Activated gamma-delta T cell treated with anti-CD3 and anti-CD28 coated beads, Interleukin-2, amount 50 U/mL, for 16 hours (primary cell): ENCODE data around the gene TMEM131L.
"Not testable (repeated sequence)": the region's sequence is repeated elsewhere in the genome, so short reads cannot be mapped to it uniquely, and the experiment has no call there.

Experiments
- DNase-seq: peaks from one replicate; pipeline ENCODE4 v3.0.0-alpha.2; 2020; ENCODE audit warnings: low read depth

Gene TMEM131L

DNA sequence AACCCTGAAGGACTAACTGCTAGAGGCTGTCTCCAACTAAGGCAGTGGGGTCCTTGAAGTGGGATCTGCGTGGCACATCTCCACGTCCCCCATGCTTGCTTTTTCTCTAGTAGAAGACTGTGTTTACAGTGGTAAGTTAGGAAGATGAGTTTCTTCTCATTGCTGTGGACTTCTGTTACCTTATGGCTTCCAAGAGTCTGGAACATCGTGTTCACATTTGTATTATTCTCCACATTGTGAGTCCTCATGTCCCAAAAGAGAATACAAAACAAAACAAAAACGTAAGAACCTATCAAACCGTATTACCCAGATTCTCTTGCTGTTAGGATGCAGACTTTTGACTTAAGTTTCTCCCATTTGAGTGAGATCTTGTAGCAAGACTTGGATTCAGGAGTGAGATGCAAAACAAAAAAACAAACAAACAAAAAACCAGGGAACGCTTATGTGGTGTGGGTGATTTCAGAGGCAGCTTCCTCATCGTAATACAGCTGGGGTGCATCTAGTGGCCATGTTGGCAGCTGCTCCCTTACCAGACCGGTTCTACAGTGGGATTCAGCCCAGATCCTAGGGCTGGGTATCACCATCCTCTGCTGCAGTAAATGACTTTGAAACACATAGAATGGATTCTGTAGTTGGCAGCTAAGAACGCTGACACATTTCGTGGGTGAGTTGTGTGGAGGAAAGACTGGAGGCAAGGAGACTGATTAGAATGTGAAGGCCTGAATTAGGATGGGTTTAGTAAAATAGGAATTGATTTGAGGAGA, 41.3 kb downstream of the TMEM131L start:
- no peak for DNase-seq

DNA sequence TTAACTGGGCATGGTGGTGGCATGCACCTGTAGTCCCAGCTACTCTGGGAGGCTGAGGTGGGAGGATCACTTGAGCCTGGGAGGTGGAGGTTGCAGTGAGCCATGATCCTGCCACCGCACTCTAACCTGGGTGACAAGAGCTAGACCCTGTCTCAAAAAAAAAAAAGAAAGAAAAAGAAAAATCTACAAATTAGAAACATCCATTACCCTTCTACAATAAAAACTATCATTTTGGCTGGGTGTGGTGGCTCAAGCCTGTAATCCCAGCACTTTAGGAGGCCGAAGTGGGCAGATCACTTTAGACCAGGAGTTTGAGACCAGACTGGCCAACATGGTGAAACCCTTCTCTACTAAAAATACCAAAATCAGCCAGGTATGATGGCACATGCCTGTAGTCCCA, 43.1 kb downstream of the TMEM131L start:
- DNase-seq, result not testable (repeated sequence)

DNA sequence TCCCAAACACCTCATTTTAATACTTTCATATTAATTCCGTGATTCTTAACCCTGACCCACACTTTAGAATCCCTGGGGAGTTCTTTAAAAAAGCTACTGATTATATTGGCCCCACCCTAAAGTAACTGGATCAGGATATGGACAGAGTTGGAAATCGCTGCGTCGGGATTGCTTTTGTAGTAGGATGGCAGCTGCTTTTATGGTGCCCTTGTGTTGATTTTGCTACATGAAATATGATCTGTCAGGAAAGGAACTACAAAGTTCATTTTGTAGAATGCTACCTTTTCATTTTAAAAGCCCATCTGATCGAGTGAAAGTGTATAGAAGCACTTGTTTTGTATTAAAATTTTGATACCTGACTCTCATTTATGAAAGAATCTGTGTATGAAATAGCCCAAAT, 43.6 kb downstream of the TMEM131L start:
- no peak for DNase-seq

DNA sequence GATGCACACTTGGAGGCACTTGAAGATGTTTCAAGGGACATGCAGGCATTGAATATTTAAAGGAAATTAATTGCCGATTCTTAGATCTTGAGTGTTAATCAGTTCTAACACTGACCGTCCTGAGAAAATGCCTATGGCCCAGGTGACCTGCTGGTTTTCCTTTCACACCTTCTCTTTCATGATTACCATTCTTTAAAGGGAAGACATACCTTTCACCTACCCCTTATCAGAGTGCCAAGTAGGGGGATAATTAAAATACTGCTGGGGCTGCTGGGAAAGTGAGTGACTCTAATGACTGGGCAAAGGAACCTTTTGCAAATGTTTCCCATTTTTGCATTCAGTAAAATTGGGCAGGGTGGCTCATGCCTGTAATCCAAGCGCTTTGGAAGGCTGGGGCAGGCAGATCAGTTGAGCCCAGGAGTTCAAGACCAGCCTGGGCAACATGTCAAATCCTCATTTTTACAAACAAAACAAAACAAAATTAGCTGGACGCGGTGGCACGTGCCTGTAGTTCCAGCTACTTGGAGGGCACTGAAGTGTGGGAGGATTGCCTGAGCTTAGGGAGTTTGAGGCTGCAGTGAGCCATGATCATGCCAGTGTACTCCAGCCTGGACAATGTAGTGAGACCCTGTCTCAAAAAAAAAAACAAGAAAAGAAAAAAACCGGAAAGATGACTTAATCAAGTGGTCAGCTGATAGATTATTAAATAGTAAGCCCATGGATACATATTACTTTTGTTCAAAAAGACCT, 44.3 kb downstream of the TMEM131L start:
- no peak for DNase-seq

- no peak for DNase-seq
These were observed 44.9 kb downstream of the TMEM131L start for GRCh38 chr4:153511104-153511503.

- no peak for DNase-seq
These were observed 46.1 kb downstream of the TMEM131L start for GRCh38 chr4:153512162-153512852.

GRCh38 chr4:153512952-153513500, 46.9 kb downstream of the TMEM131L start:
- no peak for DNase-seq

- DNase-seq, result no peak
These were observed 47.4 kb downstream of the TMEM131L start for GRCh38 chr4:153513596-153513995.

DNA sequence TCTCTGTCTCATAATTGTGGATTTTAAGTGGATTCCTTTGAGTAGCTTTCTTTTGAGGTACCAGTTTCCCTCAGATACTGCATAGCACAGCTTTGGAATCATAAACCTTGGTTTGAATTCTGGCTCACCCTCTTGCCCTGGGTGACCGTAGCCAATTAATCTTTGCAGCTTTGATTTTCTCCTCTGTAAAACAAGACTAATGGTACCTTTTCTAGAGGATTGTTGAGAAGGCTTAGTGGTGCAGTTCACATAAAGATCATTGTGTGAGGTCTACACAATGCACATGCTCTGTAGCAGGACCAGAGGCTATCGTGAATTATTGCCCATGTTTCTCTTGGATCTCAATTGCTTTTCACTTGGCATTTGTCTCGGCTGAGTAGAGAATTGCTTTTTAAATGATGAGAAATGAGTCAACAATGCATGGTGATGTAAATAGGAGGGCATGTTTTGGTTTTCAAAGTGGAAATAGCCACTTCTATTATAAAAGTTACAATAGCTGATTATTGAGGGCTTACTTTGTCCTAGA, 47.9 kb downstream of the TMEM131L start:
- no peak for DNase-seq

- no peak for DNase-seq
These were observed 48.7 kb downstream of the TMEM131L start for GRCh38 chr4:153514688-153515426.

- DNase-seq, result no peak
These were observed 51.0 kb downstream of the TMEM131L start for GRCh38 chr4:153517159-153517558.

- no peak for DNase-seq
These were observed 51.8 kb downstream of the TMEM131L start for GRCh38 chr4:153518001-153518400.

- no peak for DNase-seq
These were observed 52.7 kb downstream of the TMEM131L start for GRCh38 chr4:153518637-153519389.

- DNase-seq, result no peak
These were observed 53.5 kb downstream of the TMEM131L start for GRCh38 chr4:153519687-153520086.

DNA sequence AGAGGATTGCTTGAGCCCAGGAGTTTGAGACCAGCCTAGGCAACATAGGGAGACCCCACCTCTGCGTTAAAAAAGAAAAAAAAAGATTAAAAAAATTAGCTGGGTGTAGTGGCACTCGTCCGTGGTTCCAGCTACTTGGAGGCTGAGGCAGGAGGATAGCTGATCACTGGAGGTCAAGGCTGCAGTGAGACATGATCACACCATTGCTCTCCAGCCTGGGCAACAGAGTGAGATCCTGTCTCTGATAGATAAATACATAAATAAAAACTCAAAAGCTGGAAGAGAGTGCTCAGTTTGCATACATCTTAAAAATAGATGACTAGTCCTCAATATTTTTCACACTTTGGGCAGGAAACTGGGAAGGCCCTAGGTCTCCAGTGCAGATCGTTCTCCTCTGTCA, 54.1 kb downstream of the TMEM131L start:
- no peak for DNase-seq

- DNase-seq, result no peak
These were observed 54.7 kb downstream of the TMEM131L start for GRCh38 chr4:153520801-153521329.

GRCh38 chr4:153521478-153521877, 55.3 kb downstream of the TMEM131L start:
- DNase-seq, result no peak

DNA sequence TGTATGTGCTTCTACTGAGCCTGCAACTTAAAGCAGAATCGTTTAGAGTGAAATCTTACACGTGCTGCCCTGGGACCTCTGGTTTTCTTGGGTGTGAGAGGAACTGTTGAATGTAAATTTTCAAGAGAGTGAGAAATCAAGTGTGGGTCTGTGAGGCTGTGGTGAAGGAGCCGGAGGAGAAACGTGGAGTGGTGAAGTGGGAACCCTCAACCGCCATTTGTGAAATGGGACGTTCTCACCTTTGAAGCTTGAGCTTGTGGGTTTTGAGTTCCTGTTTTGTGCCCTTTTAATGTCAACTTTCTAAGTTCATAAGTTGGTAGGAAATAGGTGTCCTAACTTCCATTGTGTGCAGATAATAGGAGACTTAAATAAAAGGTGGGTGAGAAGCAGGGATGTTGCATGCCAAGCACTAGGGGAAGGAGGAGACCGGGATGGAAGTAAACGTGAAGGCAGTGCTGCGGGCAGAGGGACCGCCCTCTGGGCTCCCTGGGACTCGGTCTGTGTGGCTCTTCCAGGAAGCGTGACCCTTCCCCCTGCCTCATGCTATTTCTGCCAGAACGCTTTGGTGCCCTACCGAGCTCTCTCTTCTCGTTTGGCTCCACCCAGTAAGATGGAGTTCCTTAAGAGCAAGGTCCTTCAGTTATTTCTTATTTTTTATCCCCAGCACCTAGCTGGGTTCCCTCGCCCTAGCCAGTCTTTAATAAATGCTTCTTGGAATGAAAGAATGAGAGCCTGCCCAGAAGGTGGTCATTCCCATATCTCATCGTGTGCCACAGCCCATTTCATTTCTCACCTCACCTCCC, 56.0 kb downstream of the TMEM131L start:
- DNase-seq, result peak; percentile 41

- DNase-seq, result peak; percentile 24
These were observed 56.6 kb downstream of the TMEM131L start for GRCh38 chr4:153522802-153523094.
